Lower leg skin (tissue), 4 donors: ENCODE results near the gene SKAP1. TPM values are rescaled to one million over a fixed set of nuclear protein-coding genes. Genes with fewer than 3 reads are reported as not detected.

Experiments
- DNase-seq, 2 donors: peaks; one replicate each; pipeline ENCODE4 v3.0.0-alpha.2; 2019; ENCODE audit warnings: low spot score in 2 of 2
- H3K4me3 ChIP-seq: fragments of 200-600 bp; sonication (generic); 2 replicates; pipeline ENCODE4 v1.5.1; 2017; ENCODE audit warnings: mild to moderate bottlenecking, low read depth; ENCODE audit not compliant: poor library complexity, severe bottlenecking
- POLR2A ChIP-seq, 2 donors: fragments of 450-650 bp; IDR thresholded peaks; one replicate each; pipeline ENCODE4 v1.6.1; 2016 to 2017; ENCODE audit warnings: antibody characterized with exemption in 2 of 2, mild to moderate bottlenecking in 1 of 2, moderate library complexity in 1 of 2
- WGBS, 2 donors: methylation state at CpG; one replicate each; pipeline ENCODE4 v1.1.5; 2018; 5-methylcytosine and 5-hydroxymethylcytosine counted together
- intact Hi-C: fragments of 100-400 bp; cut with DNase I; formaldehyde crosslinking; loops from one replicate; pipeline ENCODE4 v1.15.0; 2023; ENCODE audit warnings: low total_unique reads
- total RNA-seq, 4 donors: library from RNA; depleted of rRNA; stranded (reverse); fragments of >200 nt; gene quantifications; one replicate each; pipeline ENCODE4 v1.1.0, GENCODE V29; 2016
- TF ChIP-seq, protein P1 (sequence below), 3 donors: fragments of 450-650 bp; IDR thresholded peaks; one replicate each; pipeline ENCODE4 v1.5.1; 2016; ENCODE audit warnings: antibody characterized with exemption in 3 of 3, mild to moderate bottlenecking in 3 of 3, moderate library complexity in 2 of 3

SKAP1 gene
- total RNA-seq, 4 donors from 2014 or later = 0.99 to 1.2 TPM; not detected in 2

DNA sequence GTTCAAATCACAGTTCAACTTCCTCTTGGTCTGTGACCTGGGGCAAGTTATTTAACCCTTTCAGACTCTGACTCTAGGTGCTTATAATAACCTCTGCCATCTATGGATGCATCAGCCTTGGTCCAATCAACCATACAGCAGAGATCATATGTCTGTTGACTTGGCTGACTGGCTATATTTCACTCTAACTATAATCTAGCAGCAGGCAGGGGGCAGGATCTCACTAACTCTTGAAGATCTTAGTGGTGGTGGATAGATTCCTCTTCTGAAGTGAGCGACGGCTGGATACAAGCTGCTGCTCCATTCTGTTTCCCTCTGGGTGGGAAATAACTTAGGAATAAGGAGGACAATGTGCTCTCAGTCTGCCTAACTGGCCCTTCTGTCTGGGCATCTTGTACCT lies 146.6 kb downstream of the SKAP1 start:
- WGBS, 2 donors = 60 to 61% methylated on average over 2 of the region's 2 CpGs
- TF ChIP-seq, protein P1, sequence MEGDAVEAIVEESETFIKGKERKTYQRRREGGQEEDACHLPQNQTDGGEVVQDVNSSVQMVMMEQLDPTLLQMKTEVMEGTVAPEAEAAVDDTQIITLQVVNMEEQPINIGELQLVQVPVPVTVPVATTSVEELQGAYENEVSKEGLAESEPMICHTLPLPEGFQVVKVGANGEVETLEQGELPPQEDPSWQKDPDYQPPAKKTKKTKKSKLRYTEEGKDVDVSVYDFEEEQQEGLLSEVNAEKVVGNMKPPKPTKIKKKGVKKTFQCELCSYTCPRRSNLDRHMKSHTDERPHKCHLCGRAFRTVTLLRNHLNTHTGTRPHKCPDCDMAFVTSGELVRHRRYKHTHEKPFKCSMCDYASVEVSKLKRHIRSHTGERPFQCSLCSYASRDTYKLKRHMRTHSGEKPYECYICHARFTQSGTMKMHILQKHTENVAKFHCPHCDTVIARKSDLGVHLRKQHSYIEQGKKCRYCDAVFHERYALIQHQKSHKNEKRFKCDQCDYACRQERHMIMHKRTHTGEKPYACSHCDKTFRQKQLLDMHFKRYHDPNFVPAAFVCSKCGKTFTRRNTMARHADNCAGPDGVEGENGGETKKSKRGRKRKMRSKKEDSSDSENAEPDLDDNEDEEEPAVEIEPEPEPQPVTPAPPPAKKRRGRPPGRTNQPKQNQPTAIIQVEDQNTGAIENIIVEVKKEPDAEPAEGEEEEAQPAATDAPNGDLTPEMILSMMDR (IDR thresholded peaks at IDR 0.05) = no peak
- TF ChIP-seq POLR2A (IDR thresholded peaks at IDR 0.05) = no peak
- no peak for DNase-seq
- intact Hi-C loops = no loop called here
- no peak overlapping the region for H3K4me3 ChIP-seq

DNA sequence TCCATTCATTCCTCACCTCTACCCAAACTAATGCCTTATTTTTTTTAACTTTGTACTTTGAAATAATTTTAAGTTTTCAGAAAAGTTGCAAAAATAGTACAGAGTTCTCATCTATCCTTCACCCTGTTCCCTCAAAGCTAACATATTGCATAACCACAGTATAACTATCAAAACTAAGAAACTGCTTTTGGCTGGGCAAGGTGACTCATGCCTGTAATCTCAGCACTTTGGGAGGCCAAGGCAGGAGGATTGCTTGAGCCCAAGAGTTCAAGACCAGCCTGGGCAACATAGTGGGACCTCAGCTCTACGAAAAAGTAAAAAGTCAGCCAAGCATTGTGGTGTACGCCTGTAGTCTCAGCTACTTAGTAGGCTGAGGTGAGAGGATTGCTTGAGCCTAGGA lies 147.7 kb downstream of the SKAP1 start:
- intact Hi-C loops = no loop called here
- H3K4me3 ChIP-seq = no peak overlapping the region
- TF ChIP-seq, protein P1 (IDR thresholded peaks at IDR 0.05) = no peak
- 88 to 98% methylated on average over 2 of the region's 2 CpGs for WGBS, 2 donors
- DNase-seq = no peak

DNA sequence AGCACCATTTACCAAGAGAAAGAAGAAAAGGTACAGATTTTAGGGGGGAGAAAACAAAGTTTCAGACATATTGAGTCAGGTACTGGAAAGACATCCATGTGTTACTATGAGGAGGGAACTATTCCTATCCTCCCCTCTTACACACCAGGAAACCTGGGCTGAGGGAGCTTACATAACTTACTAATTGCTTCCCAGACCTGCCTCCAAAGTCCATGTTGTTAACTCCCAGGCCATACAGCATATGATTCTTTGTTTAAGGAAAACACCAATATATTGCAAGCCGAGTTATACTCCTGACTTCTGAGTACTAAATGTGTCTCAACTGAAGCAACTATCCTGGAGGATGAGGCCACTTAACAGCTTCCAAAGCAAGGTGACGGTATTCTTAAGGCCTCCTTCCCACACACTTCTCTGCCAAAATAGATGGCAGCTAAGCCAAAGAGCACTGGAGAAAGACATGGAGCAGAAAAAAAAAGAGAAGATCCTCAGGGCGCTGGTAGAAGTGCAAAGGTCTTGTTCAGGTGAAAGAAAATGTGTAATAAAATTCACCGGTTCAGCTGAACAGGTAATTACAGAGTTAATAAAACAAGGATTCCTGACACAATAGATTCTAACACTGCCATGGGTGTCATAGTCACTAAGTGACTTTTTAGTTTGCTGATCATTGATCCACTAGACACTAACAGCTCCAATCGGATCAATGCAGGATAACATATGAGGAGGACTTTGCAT lies 151.1 kb downstream of the SKAP1 start:
- DNase-seq = no peak
- H3K4me3 ChIP-seq = no peak overlapping the region
- 82 to 86% methylated on average over 5 of the region's 5 CpGs for WGBS, 2 donors
- TF ChIP-seq, protein P1 (IDR thresholded peaks at IDR 0.05) = no peak
- no peak for TF ChIP-seq POLR2A (IDR thresholded peaks at IDR 0.05)
- intact Hi-C loops = no loop called here

DNA sequence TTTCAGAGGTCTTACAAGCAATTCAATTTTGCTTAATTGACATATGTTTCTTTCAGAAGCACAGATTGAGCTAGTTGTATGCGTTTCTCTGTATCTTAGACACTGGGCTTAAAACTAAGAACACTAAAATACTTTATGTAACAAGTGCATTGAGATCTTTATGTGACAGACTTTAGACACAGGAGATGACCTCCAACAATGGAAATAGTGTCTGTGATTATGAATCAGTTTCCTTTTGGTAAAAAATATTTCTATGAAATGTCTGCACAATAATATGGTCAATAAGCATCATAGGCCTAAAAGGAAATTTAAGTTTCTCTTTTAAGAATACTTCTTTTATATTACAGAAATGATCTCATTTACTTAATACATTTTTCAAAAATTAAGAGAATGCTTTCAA lies 153.2 kb downstream of the SKAP1 start:
- H3K4me3 ChIP-seq = no peak overlapping the region
- intact Hi-C loops = no loop called here
- DNase-seq = no peak
- no peak for TF ChIP-seq POLR2A (IDR thresholded peaks at IDR 0.05)
- TF ChIP-seq, protein P1 (IDR thresholded peaks at IDR 0.05) = no peak
- WGBS, 2 donors = 93 to 94% methylated on average over 1 of the region's 1 CpG

DNA sequence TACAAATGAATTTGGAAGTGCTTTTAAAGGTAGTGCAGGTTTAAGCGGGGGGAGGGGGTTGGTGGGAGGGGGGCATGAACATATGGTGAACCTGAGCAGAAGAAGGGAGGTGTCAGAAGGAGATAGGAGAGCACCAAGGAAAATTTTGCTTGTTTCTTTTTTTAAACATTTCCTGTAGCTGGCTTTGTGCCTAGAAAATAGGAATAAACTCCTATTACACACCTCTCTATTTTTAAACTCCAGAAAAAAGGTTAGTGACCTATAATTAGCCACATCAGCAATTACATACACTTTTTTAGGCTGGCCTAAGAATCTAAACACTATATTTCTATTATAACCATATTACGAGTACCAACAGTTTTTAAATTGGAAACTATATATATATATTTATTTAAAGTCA lies 159.1 kb downstream of the SKAP1 start:
- H3K4me3 ChIP-seq = no peak overlapping the region
- DNase-seq = no peak
- 72 to 77% methylated on average over 2 of the region's 2 CpGs for WGBS, 2 donors
- TF ChIP-seq, protein P1 (IDR thresholded peaks at IDR 0.05) = no peak
- intact Hi-C loops = no loop called here

DNA sequence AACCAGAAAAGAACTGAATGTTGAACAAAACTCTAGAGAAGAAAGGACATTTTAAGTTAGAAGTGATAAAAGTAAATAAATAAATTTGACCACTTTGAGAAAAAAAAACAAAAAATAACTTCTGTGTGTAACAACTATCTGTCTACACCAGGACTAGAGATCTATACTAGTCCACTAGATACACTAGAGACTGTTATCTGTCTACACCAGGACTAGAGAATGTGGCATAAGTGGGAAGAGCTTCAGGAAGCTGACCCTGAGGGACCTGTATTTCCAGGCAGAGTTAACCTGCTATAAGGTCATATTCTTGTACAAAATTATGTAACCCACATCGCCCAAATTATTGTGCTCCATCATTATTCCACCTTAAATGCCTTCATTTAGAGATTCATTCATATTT lies 160.8 kb downstream of the SKAP1 start:
- no peak overlapping the region for H3K4me3 ChIP-seq
- WGBS, 2 donors = 77 to 95% methylated on average over 1 of the region's 1 CpG
- intact Hi-C loops = no loop called here
- TF ChIP-seq, protein P1 (IDR thresholded peaks at IDR 0.05) = no peak
- no peak for TF ChIP-seq POLR2A (IDR thresholded peaks at IDR 0.05)
- DNase-seq = no peak
